ENCODE data around the gene ZNF655. TPM values are rescaled to one million over a fixed set of nuclear protein-coding genes. Genes with fewer than 3 reads are reported as not detected.
"Not testable (repeated sequence)": the region's sequence is repeated elsewhere in the genome, so short reads cannot be mapped to it uniquely, and the experiment has no call there.

ZNF655 gene
- total and polyA plus RNA-seq, 4 donors: 41.3 to 138 (median 61.2) TPM

GRCh38 chr7:99562114-99562784, 3.8 kb downstream of the ZNF655 start:
- Histone ChIP-seq H3K36me3 (ENCODE audit: control insufficient read depth in 4 of 4, insufficient read depth in 4 of 4, low read length in 4 of 4) (peaks cover 27 to 44% (median 35%) of the 10 kb centered on the region in 4 donors), H3K4me3 (no peak overlapping the region), H3K27ac (ENCODE audit: low read depth in 1 of 2, low read length in 1 of 2) (peak overlapping the region in 1 of 2 donors; percentile 77), H3K9ac (ENCODE audit: insufficient read depth in 1 of 2, low read length in 2 of 2) (no peak overlapping the region), H3K27me3 (ENCODE audit: control insufficient read depth in 3 of 3, insufficient read depth in 3 of 3, low read length in 2 of 3) (no peaks in the 10 kb centered on the region), H3K9me3 (ENCODE audit: control insufficient read depth in 4 of 4, insufficient read depth in 3 of 4, low read length in 3 of 4) (no peaks in the 10 kb centered on the region), H3K4me1 (ENCODE audit: control insufficient read depth in 5 of 5, insufficient read depth in 5 of 5, low read length in 5 of 5) (peaks cover 0 to 13% (median 9%) of the 10 kb centered on the region in 5 donors)
- TF ChIP-seq CTCF (IDR thresholded peaks at IDR 0.05; ENCODE audit: control extremely low read depth, extremely low read depth): no peak
- ATAC-seq (ENCODE audit: insufficient read depth, low FRiP score): no peak
- 89 to 90% methylated on average over 9 of the region's 9 CpGs for WGBS, 2 donors
- DNase-seq: no peak

- H3K9ac ChIP-seq (ENCODE audit: insufficient read depth in 1 of 2, low read length in 2 of 2): no peak overlapping the region
- 37 to 62% methylated on average over 2 of the region's 2 CpGs for WGBS, 2 donors
- DNase-seq: no peak
Measured at GRCh38 chr7:99562832-99563231, 4.4 kb downstream of the ZNF655 start.

GRCh38 chr7:99563650-99564049, 5.2 kb downstream of the ZNF655 start:
- Histone ChIP-seq H3K27ac (ENCODE audit: low read depth in 1 of 2, low read length in 1 of 2) (no peak overlapping the region), H3K9ac (ENCODE audit: insufficient read depth in 1 of 2, low read length in 2 of 2) (no peak overlapping the region), H3K4me3 (no peak overlapping the region), H3K36me3 (ENCODE audit: control insufficient read depth in 4 of 4, insufficient read depth in 4 of 4, low read length in 4 of 4) (peaks cover 28 to 46% (median 33%) of the 10 kb centered on the region in 4 donors), H3K27me3 (ENCODE audit: control insufficient read depth in 3 of 3, insufficient read depth in 3 of 3, low read length in 2 of 3) (no peaks in the 10 kb centered on the region), H3K9me3 (ENCODE audit: control insufficient read depth in 4 of 4, insufficient read depth in 3 of 4, low read length in 3 of 4) (no peaks in the 10 kb centered on the region), H3K4me1 (ENCODE audit: control insufficient read depth in 5 of 5, insufficient read depth in 5 of 5, low read length in 5 of 5) (peaks cover 0 to 9% (median 8%) of the 10 kb centered on the region in 5 donors)
- WGBS, 2 donors: 90 to 94% methylated on average over 10 of the region's 10 CpGs
- no peak for DNase-seq
- no peak for ATAC-seq (ENCODE audit: insufficient read depth, low FRiP score)
- no peak for TF ChIP-seq CTCF (IDR thresholded peaks at IDR 0.05; ENCODE audit: control extremely low read depth, extremely low read depth)

More at GRCh38 chr7:99562832-99563231, 4.4 kb downstream of the ZNF655 start:
- Histone ChIP-seq H3K4me1 (ENCODE audit: control insufficient read depth in 5 of 5, insufficient read depth in 5 of 5, low read length in 5 of 5) (peaks cover 0 to 9% (median 8%) of the 10 kb centered on the region in 5 donors), H3K4me3 (no peak overlapping the region), H3K36me3 (ENCODE audit: control insufficient read depth in 4 of 4, insufficient read depth in 4 of 4, low read length in 4 of 4) (peaks cover 27 to 44% (median 34%) of the 10 kb centered on the region in 4 donors), H3K27me3 (ENCODE audit: control insufficient read depth in 3 of 3, insufficient read depth in 3 of 3, low read length in 2 of 3) (no peaks in the 10 kb centered on the region), H3K9me3 (ENCODE audit: control insufficient read depth in 4 of 4, insufficient read depth in 3 of 4, low read length in 3 of 4) (no peaks in the 10 kb centered on the region), H3K27ac (ENCODE audit: low read depth in 1 of 2, low read length in 1 of 2) (peak overlapping the region in 1 of 2 donors; percentile 77)
- no peak for TF ChIP-seq CTCF (IDR thresholded peaks at IDR 0.05; ENCODE audit: control extremely low read depth, extremely low read depth)
- peak; percentile 4 for ATAC-seq (ENCODE audit: insufficient read depth, low FRiP score)

GRCh38 chr7:99568770-99569169, 10.3 kb downstream of the ZNF655 start:
- not testable (repeated sequence) for H3K27ac ChIP-seq (ENCODE audit: low read depth in 1 of 2, low read length in 1 of 2); H3K9ac ChIP-seq (ENCODE audit: insufficient read depth in 1 of 2, low read length in 2 of 2); ATAC-seq (ENCODE audit: insufficient read depth, low FRiP score); H3K4me1 ChIP-seq (ENCODE audit: control insufficient read depth in 5 of 5, insufficient read depth in 5 of 5, low read length in 5 of 5); DNase-seq; H3K4me3 ChIP-seq; H3K9me3 ChIP-seq (ENCODE audit: control insufficient read depth in 4 of 4, insufficient read depth in 3 of 4, low read length in 3 of 4); H3K27me3 ChIP-seq (ENCODE audit: control insufficient read depth in 3 of 3, insufficient read depth in 3 of 3, low read length in 2 of 3)
- WGBS, 2 donors: 97% methylated on average over 7 of the region's 7 CpGs
- H3K36me3 ChIP-seq (ENCODE audit: control insufficient read depth in 4 of 4, insufficient read depth in 4 of 4, low read length in 4 of 4): peaks cover 10 to 39% (median 29%) of the 10 kb centered on the region in 4 donors
